GM10266 (cell line): ENCODE data around the gene TMEM59L.

Source experiments
- DNase-seq: peaks from one replicate; pipeline ENCODE4 v3.0.0; 2012; ENCODE audit errors: extremely low spot score
- TF ChIP-seq, protein P1 (sequence below): IDR thresholded peaks from 2 replicates; pipeline ENCODE4 v1.5.1; 2012; ENCODE audit warnings: mild to moderate bottlenecking, low read depth; ENCODE audit not compliant: control insufficient read depth, insufficient read depth; ENCODE audit errors: missing control alignments

The TMEM59L gene

DNA sequence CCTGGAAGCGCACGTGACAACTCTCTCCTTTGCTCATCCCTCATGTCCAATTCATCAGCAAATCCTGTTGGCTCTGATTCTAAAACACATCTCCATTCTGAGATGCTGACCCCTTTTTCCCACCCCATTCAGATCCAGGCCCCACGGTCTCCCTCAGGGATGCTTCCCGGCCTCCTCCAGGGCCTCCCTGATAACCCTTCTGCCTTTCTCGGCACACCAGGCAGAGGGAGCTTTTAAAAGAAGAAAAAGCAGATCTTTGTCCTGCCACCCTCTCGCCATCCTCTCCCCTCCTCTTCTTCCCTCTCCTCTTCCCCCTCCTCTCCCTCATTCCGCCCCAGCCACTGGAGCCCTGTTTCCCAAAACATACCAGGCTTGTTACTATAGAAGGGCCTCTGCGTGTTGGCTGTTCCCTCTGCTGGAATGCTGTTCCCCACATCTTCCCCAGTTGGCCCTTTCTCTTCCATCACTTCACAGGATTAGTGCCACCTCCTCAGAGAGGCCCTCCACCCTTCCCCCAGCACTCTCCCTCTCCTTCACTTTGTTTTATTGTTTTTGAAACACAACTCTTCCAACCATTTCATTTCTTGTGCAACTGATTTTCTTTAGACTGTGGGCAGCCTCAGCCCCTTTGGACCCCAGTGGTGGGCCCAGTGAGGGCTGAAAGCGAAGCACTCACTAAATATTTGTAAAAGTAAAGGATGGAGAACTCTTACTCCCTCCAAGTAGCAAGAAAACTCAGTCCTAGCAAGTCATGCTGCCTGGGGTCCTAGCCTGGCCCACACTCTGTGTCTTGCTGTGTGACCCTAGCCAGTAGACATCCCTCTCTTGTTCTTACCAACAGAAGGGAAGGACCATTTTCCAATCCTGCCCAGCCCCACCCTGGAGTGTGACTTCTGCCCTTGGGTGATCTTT lies 3.6 kb upstream of the TMEM59L start:
- DNase-seq: no peak
- TF ChIP-seq, protein P1, sequence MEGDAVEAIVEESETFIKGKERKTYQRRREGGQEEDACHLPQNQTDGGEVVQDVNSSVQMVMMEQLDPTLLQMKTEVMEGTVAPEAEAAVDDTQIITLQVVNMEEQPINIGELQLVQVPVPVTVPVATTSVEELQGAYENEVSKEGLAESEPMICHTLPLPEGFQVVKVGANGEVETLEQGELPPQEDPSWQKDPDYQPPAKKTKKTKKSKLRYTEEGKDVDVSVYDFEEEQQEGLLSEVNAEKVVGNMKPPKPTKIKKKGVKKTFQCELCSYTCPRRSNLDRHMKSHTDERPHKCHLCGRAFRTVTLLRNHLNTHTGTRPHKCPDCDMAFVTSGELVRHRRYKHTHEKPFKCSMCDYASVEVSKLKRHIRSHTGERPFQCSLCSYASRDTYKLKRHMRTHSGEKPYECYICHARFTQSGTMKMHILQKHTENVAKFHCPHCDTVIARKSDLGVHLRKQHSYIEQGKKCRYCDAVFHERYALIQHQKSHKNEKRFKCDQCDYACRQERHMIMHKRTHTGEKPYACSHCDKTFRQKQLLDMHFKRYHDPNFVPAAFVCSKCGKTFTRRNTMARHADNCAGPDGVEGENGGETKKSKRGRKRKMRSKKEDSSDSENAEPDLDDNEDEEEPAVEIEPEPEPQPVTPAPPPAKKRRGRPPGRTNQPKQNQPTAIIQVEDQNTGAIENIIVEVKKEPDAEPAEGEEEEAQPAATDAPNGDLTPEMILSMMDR: no peak

DNA sequence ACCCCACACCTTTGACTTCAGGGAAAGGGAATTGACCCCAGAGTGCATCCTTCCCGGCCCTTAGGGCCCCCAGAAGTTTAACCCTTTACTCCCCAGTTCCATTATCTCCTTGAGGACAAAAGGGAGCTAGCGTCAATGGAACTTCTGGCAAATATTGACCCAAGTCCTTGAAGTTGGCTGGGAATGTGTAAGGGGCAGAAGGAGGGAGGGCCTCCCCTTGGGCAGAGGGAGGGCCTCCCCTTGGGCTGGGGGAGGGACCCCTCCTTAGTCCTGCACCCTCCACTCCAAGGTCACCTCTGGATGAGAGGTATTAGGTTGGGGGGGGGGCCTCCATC lies 3.0 kb upstream of the TMEM59L start:
- TF ChIP-seq, protein P1: no peak
- DNase-seq: no peak

DNA sequence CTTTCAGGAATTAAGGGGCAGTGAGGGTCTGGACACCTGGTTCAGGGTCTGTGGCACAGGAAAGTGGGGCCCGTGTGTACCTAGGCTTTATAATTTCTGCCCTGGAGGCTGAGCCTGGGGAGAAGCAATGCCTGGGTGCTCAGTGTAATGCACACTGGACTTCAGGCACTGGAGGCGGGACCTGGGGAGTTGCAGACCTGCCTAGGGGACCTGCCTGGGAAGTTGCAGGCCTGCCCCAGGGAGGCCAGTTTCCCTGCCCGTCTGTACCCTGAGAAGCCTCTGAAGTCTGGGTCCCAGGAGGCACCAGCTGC lies 2.5 kb upstream of the TMEM59L start:
- TF ChIP-seq, protein P1: no peak
- no peak for DNase-seq

DNA sequence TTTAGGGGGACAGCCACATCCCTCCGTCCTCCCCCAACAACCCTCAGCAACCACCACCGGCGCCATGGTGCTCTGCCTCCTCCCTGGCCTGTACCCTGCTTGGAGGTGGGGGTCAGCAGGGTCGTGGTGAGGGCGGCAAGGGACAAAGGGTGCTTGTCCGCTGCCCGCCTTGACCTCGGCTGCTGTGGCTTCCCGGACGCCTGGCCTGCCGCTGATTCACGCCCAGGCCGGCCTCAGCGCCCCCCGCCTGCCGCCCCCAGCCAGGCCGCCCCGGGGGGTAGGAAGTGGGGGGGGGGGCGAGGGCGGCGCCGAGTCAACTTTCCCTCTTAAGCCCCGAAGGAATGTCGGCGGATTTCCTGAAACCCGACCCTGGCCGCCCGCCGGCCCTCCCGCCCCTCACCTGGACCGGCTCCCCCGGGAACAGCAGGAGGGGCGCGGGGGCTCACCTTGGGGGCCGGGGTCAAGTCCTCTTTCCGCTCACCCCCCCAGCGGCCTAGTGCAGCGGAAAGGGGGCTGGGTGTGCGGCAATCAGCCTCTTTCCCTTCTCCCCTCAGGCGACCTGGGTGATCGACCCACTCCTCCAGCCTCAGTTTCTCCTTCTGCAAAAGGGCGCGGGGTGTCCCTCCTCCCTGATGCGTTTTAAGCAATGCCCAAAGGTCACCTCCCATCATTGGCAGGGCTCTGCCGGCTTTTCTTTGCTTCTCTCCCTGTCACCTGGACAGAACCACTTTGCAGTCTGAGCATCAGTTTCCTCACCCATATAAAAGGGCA lies 1.9 kb upstream of the TMEM59L start:
- TF ChIP-seq, protein P1: no peak
- DNase-seq: no peak

DNA sequence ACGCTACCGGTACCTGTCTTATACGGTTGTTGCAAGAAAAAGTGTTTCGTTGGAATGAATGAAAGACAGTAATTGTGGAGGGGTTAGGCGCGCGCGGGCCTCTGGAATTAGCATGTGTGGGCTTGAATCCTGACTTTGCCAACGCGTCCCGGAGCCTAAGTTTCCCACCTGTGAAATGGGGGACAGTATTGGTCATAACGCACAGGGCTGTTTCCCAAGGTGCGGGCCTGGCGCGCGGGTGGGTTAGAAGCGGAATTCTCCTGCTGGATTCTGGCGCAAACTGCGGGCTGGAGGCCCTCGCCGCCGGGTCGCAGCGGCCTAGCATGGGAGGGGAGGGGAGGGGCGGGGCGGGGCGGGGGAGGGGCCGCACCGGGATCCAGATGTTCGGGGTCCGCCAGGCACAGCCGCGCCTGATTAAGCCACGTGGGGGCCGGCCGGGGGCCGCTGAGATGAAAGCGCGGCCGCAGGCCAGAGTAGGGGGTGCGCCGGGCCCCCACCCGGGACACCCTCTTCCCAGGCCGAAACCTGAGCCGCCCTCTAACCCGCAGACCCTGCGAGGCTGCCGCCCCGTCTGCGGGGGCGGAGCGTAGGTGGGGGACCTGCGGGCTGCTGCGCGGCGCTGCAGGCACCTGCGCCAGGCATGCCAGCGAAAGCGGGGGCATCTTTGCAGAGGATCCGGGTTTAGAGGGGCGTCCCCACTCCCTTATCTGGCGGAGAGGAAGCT lies 1.2 kb upstream of the TMEM59L start:
- TF ChIP-seq, protein P1: no peak
- DNase-seq: no peak

DNA sequence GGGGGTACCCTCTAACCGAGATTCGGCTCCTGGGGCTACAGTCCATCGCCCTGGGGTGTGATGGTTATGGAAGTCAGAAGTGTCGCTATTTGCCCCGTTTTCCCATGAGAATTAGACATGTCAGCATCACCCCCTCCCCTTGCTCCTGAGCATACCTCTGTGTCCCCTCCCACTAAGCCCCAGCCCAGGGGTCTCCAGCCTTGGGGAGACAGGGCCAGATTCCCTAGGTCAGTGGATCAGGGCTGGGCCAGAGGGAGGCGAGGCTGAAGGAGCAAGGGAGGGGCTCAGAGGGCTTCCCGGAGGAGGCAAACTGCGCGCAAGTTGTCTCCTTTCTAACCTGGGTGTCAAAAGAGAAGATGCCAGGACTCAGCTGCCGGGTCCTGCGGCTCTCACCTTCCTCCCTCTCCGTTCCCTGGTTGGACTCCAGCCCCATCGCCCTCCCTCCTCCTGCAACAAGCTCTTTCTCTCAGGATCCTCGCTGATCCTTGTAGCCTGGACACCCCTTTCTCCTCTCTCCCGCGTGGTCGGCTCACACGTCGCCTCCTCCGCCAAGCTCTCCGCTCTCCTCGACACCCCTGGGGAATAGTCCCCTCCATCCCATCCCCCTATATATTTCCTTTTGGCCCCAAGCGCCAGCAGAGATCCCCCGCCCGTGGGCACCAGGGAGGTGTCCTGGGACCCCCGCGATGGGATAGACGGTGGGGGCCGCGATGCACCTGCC lies 459 bp upstream of the TMEM59L start:
- peak; percentile 57 for DNase-seq
- TF ChIP-seq, protein P1: no peak
